NCI-H460 (cell line): Measurements from ENCODE around the gene SRP14. TPM values are rescaled to one million over a fixed set of nuclear protein-coding genes. Genes with fewer than 3 reads are reported as not detected.

Experiments
- DNase-seq: peaks from one replicate; pipeline ENCODE4 v3.0.0-alpha.2; 2016; ENCODE audit warnings: low read depth; ENCODE audit errors: extremely low read depth
- total RNA-seq: library from RNA; depleted of rRNA; stranded (reverse); fragments of >200 nt; shearing (Covaris generic); gene quantifications from 2 replicates; pipeline ENCODE4 v1.2.3, GENCODE V29; 2014

SRP14 gene
- total RNA-seq, 1 experiment from 2014 or later, result 251 TPM

DNA sequence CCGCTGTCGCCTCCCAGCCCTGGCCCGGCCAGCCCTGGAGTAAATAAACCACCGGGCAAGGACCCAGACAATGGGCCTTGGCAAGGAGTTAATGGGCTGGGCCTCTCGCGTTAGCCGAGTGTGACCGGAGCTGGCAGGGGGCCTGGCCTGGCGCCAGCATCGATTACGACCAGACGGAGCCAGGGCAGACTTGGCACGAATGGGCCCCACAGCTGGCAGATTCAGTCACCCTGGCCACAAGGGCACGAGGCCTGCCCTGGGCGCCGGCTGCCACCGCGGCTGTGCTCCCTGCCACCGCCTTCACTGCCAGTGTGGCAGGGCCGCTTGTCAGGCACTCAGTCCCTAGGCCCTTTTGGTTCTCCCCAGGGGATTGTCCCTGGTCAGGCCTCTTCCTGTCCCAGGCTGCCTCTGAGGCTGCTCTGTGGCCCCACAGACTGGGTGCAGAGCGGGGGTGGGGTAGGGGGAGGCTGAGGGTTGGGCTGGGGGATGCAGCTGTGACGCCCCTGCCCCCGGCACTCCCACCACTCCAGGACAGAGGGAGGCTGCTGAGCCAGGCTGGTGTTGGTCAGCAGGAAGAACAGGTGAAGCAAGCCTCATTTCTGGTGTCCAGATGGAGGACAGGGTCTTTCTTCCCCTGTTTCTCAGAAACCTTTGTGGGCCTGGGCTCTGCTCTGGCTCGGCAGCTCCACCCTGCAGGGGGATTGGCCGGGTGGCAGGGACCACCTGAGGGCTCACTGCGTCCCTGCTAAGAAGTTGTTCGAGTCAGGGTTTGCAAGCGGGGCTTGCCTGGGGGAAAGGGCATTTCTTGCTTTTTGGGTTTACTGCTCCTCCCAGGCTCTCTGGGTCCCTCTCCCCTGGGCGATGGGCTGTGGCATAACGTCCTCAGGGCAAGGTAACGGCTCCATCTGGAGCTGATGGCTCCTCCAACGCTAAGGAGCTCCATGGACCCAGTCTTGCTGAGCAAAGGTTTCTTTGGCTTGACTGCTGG lies 30.5 kb upstream of the SRP14 start:
- peak; percentile 87 for DNase-seq

DNA sequence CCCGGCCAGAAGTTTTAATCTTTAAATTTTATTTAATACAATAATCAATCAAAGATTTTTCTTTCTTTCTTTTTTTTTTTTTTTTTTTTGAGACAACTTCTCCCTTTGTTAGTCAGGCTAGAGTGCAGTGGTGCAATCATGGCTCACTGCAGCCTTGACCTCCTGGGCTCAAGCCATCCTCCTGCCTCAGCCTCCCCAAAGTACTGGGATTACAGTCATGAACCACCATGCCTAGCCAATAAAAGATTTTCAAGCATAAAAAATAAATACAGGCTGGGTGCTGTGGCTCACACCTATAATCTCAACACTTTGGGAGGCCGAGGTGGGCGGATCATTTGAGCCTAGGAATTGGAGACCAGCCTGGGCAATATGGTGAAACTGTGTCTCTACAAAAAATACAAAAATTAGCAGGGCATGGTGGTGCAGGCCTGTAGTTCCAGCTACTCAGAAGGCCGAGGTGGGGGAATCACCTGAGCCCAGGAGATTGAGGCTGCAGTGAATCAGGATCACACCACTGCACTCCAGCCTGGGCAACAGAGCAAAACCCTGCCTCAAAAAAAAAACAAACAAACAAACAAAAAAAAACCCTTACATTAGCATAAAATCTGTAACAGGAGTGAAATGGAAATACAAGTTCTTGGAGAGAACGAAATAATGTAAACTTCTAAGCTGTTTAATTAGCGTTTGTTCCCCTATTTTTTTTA lies 29.1 kb upstream of the SRP14 start:
- no peak for DNase-seq

DNA sequence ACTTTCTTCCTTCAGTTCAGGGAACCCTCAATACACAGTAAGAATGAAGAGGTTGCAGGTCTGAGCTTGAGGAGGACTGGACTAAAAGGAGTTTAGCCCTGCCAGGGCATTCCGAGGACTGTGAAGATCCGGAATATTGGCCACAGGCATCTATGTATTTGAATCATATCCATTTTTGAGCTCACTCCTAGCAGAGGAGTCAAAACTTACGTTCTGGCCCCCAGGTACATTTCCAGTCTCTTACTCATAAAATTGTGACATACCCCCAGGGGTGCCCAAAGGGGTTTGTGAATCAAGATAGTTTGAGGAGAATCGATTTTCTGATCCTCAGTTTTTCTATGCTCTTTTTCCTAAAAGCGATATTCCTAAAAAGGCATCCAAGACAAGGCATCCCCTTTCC lies 27.6 kb upstream of the SRP14 start:
- no peak for DNase-seq

DNA sequence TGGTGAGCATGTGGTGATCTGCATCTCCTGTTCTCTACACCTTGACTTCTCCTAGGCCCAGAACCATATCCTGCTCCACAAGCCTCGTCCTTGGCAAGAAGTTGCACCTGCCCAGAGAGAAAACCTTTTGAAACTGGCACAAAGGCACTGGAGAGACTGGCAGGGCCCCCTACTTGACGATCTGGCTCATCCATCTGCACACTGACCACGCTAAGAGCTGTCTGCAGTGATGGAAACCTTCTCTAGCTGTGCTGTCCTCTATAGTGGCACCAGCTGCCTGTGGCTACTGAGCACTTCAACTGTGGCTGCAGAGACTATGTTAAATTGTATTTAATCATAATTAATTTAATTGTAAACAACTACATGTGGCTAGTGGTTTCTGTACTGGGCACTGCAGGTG lies 26.2 kb upstream of the SRP14 start:
- no peak for DNase-seq

DNA sequence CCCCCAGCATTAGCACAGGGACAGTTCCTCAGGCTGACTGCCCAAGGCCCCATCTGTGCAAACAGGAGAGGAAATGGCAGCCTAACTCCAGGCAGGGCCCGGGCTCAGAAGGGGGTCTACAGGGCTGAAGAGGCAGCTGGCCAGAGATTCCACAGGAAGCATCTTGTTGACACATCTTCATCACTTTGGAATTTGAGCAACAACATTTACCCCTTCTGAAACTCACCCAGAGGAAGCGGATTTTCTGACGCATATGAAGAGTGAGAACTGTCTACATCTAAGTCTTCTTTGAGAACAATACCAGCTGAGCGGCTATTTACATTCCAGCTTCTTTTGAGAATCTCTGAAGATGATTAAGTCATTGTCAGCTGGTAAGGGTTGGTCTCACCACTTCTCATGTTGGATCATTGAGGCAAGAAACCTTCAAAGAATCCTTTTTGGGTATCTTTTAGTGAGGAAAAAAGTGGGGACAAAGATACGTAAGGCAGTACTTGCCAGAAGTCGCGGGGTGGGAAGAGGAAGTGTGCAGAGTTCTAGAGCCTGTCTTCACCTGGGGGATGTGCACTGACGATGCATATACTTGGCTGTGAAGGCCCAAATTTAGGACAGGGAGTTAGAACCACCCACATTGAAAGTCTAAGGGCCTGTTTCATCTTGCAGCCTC lies 25.4 kb upstream of the SRP14 start:
- DNase-seq, result peak; percentile 62

GRCh38 chr15:40063563-40064011 lies 24.6 kb upstream of the SRP14 start:
- DNase-seq, result peak; percentile 69

- DNase-seq, result no peak
Observed at GRCh38 chr15:40062816-40063562, 24.0 kb upstream of the SRP14 start.

DNA sequence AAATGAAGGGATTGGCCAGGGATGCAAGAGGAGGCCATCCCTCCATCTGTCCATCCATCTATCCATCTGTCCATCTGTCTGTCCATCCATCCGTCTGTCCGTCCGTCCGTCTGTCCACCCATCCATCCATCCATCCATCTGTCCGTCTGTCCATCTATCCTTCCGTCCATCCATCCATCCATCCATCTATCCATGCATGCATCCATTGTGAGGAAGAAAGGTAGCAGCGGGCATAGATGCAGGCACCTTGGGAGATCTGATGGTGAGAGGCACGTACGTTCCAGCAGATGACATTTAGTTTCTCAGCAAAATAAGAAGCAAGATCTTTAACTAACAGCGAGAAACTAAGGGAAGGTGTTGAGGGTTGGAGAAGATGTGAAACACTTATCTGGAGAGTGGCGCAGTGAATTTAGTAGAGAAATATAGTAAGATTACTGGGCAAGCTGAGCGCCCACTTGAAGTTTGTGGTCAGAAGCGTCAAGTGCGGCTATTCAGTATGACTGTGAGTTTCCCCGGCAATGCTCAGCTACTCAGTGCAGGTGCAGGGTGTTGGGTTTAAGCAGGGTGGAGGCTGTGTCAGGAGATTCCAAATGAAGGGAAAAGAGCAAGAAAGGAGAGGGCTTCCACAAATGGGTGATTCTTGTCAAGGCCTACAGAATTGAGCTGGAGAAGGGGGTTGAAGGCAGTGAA lies 22.4 kb upstream of the SRP14 start:
- no peak for DNase-seq

- DNase-seq, result no peak
Observed at GRCh38 chr15:40060236-40060961, 21.4 kb upstream of the SRP14 start.

DNA sequence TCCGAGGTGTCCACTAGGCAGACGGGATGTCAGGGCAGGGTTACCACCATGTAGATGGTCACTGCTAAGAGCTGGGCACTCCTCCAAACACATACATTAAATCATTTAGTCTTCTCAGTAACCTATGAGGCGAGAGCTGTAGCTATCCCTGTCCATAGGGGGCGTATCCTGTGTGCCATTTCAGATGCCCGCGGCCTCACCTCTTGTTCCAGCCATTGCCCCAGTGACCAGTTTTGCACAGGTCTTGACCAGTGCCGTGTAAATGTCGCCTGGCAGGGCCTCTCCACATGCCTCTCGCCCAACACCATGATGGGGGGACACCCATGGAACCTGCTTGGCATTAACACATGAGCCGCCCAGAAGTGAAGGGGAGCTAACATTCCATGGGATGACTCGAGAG lies 20.8 kb upstream of the SRP14 start:
- no peak for DNase-seq

GRCh38 chr15:40058476-40059140 lies 19.6 kb upstream of the SRP14 start:
- no peak for DNase-seq

DNA sequence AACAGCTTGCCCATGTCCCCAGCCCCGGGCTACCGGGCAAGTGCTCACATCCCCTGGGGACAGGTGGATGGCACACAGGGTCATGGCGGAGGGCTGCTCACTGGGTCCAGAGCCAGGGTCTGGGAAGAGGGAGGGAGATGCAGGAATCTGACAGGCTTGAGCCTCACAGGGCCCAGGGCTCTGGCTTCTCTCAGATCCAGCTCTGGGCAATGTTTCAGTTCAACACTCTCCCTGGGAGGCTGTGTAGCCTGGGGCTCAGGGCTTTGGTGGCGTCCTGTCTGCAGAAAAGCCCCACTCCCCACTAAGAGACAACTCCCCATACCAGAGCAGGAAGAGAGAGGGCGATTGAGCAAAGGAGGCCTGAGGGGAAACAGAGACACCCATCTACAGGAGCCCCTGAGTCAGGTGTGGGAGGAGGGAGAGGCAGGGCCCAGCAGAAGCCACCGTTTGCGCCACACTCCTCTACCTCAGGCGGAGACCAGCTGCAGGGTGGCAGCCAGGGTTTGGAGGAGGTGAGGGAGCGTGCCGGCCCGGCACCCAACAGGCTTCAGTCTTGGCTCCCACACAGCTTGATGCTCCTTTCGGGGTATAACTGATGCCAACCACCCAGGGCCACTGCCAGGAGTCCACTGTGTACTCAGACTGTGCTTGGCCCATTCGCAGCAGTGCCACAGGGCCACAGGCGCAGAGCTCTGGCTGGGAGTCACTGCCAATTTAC lies 16.8 kb upstream of the SRP14 start:
- no peak for DNase-seq

DNA sequence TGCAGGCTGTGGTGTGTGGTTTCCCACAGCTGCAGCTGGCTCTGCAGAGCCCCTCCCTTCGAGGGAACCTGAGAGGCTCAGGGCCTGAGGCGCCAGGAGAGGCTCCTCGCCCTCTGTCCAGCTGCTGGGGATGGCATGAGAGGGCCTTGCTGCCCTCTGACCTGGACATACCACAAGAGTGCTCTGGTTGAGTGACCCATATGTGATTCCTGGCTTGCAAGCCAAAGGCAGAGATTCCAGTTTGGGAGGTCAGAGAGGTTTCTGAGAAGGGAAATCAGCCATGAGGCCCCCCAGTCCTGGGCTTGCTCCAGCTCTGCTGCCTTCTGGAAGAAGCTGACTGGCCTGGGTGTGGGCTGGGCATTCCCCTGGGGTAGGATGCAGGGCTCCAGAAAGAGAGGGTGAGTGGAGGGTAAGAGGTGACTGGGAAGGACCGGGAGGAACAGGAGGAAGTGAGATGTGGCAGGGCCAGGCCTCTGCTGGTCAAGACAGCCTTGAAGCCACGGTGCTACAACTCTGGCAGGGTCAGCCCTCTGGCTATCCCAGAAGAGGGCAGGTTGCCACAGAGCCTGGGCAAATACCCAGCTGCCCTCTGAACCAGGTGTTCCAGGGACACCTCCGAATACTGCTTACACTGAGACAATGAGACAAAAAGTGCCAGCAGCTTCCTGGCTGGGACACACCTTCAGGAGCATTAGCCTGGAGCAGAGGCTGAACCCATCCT lies 16.0 kb upstream of the SRP14 start:
- no peak for DNase-seq

- DNase-seq, result no peak
Observed at GRCh38 chr15:40054605-40054854, 15.5 kb upstream of the SRP14 start.

GRCh38 chr15:40053831-40054604 lies 15.0 kb upstream of the SRP14 start:
- DNase-seq, result no peak

GRCh38 chr15:40053079-40053830 lies 14.3 kb upstream of the SRP14 start:
- no peak for DNase-seq
